K562 (cell line): ENCODE measurements around the gene NPIPB2. TPM values are rescaled to one million over a fixed set of nuclear protein-coding genes. Genes with fewer than 3 reads are reported as not detected.

Experiments used
- ATF6 ChIP-seq: sonication (generic); formaldehyde crosslinking; IDR thresholded peaks from 2 replicates; pipeline ENCODE4 v1.4.0; 2020; ENCODE audit warnings: mild to moderate bottlenecking, missing genetic modification reagents
- CCAR2 ChIP-seq: fragments of 200-400 bp; formaldehyde crosslinking; IDR thresholded peaks from 2 replicates; pipeline ENCODE4 v1.6.1; 2017; ENCODE audit warnings: mild to moderate bottlenecking, low read depth, low read length
- CTBP1 ChIP-seq: fragments of 450-650 bp; IDR thresholded peaks from 2 replicates; pipeline ENCODE4 v1.6.1; 2016; ENCODE audit warnings: borderline replicate concordance
- DLX4 ChIP-seq: fragments of 250-450 bp; sonication (Bioruptor Pico); IDR thresholded peaks from 2 replicates; pipeline ENCODE4 v1.6.1; 2021; ENCODE audit warnings: mild to moderate bottlenecking
- MAFG ChIP-seq: fragments of 450-650 bp; conservative IDR thresholded peaks from 2 replicates; pipeline ENCODE4 v1.6.1; 2016; ENCODE audit warnings: missing genetic modification characterization, missing compliant biosample characterization
- MTA2 ChIP-seq: fragments of 450-650 bp; IDR thresholded peaks from 2 replicates; pipeline ENCODE4 v1.6.1; 2016; ENCODE audit warnings: low read depth
- MYC ChIP-seq, 2 experiments: fragments of 250-450 bp in 1 of 2; sonication (Bioruptor Pico) in 1 of 2; IDR thresholded peaks; 2 replicates each; pipeline versions ENCODE4 v1.5.1 to v1.6.1; 2012 to 2021; ENCODE audit warnings: low read depth in 2 of 2, borderline replicate concordance in 1 of 2, improper control_type of control experiment in 1 of 2, low read length in 1 of 2, mild to moderate bottlenecking in 1 of 2, moderate library complexity in 1 of 2
- NONO ChIP-seq, 2 experiments: fragments of 200-400 bp in 1 of 2; fragments of 450-650 bp in 1 of 2; formaldehyde crosslinking in 1 of 2; IDR thresholded peaks; 2 replicates each; pipeline ENCODE4 v1.6.1; 2017; ENCODE audit warnings: low read depth in 2 of 2, mild to moderate bottlenecking in 2 of 2, moderate library complexity in 2 of 2, low read length in 1 of 2
- PHF20 ChIP-seq: fragments of 450-650 bp; IDR thresholded peaks from 2 replicates; pipeline ENCODE4 v1.6.1; 2018; ENCODE audit not compliant: partially characterized antibody
- PPARD ChIP-seq: fragments of 250-450 bp; sonication (Bioruptor Pico); IDR thresholded peaks from 2 replicates; pipeline ENCODE4 v1.8.0; 2022; ENCODE audit warnings: inconsistent platforms, mild to moderate bottlenecking, moderate library complexity
- PTRF ChIP-seq: fragments of 450-650 bp; IDR thresholded peaks from 2 replicates; pipeline ENCODE4 v1.6.1; 2016; ENCODE audit warnings: mild to moderate bottlenecking, missing genetic modification characterization, missing compliant biosample characterization
- SIX5 ChIP-seq, 2 experiments: IDR thresholded peaks; 2 replicates each; pipeline ENCODE4 v1.6.1; 2011; ENCODE audit warnings: low read length in 2 of 2, borderline replicate concordance in 1 of 2, low read depth in 1 of 2, mild to moderate bottlenecking in 1 of 2, moderate library complexity in 1 of 2; ENCODE audit not compliant: insufficient read depth in 1 of 2
- TCFL5 ChIP-seq: fragments of 250-450 bp; sonication (Bioruptor Pico); conservative IDR thresholded peaks from 2 replicates; pipeline ENCODE4 v1.6.1; 2021; ENCODE audit warnings: mild to moderate bottlenecking, moderate library complexity, matching md5 sums
- YY1 ChIP-seq, 3 experiments: IDR thresholded peaks; 2 replicates each; pipeline ENCODE4 v1.6.1; 2011; ENCODE audit warnings: low read length in 2 of 3, mild to moderate bottlenecking in 2 of 3, moderate library complexity in 2 of 3, borderline replicate concordance in 1 of 3, control low read depth in 1 of 3, low read depth in 1 of 3; ENCODE audit not compliant: insufficient read depth in 3 of 3, insufficient replicate concordance in 2 of 3, control insufficient read depth in 1 of 3, insufficient read length in 1 of 3; ENCODE audit errors: extremely low read depth in 1 of 3
- ZNF3 ChIP-seq: fragments of 250-450 bp; sonication (Bioruptor Pico); IDR thresholded peaks from 2 replicates; pipeline ENCODE4 v1.5.0; 2021; ENCODE audit warnings: mild to moderate bottlenecking, moderate library complexity
- polyA plus RNA-seq, 8 experiments: library from polyadenylated mRNA; depleted of rRNA in 4 of 8; stranded (reverse) in 5 of 8; unstranded in 3 of 8; fragments of >200 nt; fragmentation: Nextera tagmentation in 2 of 8; fragmentation: Illumina TruSeq in 1 of 8; extraction: Ambion mirVana in 2 of 8; extraction: Trizol in 1 of 8; gene quantifications; 2 replicates each; pipeline versions ENCODE4 v1.2.1 to v1.2.3, GENCODE V29; 2011 to 2014; ENCODE audit warnings: inconsistent platforms in 1 of 8, missing spikeins in 1 of 8
- total RNA-seq, 7 experiments: library from RNA; depleted of rRNA in 6 of 7; stranded (reverse); fragments of >200 nt in 6 of 7; fragmentation: Illumina TruSeq in 2 of 7; extraction: Trizol in 2 of 7; gene quantifications; 2 replicates each; pipeline versions ENCODE4 v1.2.1 to v1.2.3, GENCODE V29; 2011 to 2021; ENCODE audit warnings: low replicate concordance in 1 of 7
- TF ChIP-seq, protein P1 (sequence below): fragments of 450-650 bp; IDR thresholded peaks from 2 replicates; pipeline ENCODE4 v1.6.1; 2016; ENCODE audit warnings: mild to moderate bottlenecking
- TF ChIP-seq, protein P2 (sequence below): fragments of 250-450 bp; sonication (Bioruptor Pico); IDR thresholded peaks from 2 replicates; pipeline ENCODE4 v1.4.0; 2020; ENCODE audit warnings: mild to moderate bottlenecking, moderate library complexity

The NPIPB2 gene
- total and polyA plus RNA-seq, 9 of the 15 experiments (the other 6 are each of a cell fraction or from before 2014, with no cell fraction given) = 0.21 to 2.9 (median 1.6) TPM; not detected in 1

DNA sequence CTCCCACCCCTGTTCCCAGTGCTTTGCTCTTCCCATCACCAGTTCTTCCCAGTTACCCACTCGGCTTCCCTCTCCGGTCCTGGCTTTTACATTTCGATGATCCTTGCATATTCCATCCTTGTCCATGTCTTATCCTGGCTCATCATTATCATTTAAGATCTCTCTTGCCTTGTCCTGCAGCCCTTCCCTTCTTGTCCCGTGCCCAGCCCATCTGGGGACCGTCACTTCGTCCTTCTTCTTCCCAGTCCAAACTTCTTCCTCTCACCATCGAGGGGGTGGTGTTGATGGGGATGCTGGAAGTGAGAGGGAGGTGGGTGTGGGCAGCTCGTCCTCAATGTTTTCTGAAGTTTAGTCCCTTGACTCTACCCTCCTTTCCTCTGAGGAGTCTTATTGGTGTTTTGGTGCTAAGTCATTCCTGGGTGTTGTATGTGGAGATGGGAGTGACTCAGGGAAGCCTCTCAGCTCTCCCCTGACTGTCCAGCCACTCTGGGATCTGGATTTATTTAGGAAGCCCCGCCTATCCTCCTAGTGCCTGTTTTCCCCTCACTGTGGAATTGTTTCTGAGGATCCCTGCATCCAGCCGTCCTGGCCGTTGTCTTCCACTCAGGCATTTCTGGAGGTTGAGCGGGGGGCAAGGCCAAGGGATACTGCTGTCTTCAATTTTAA lies 35.7 kb upstream of the NPIPB2 start (continued):
- TF ChIP-seq, protein P1, sequence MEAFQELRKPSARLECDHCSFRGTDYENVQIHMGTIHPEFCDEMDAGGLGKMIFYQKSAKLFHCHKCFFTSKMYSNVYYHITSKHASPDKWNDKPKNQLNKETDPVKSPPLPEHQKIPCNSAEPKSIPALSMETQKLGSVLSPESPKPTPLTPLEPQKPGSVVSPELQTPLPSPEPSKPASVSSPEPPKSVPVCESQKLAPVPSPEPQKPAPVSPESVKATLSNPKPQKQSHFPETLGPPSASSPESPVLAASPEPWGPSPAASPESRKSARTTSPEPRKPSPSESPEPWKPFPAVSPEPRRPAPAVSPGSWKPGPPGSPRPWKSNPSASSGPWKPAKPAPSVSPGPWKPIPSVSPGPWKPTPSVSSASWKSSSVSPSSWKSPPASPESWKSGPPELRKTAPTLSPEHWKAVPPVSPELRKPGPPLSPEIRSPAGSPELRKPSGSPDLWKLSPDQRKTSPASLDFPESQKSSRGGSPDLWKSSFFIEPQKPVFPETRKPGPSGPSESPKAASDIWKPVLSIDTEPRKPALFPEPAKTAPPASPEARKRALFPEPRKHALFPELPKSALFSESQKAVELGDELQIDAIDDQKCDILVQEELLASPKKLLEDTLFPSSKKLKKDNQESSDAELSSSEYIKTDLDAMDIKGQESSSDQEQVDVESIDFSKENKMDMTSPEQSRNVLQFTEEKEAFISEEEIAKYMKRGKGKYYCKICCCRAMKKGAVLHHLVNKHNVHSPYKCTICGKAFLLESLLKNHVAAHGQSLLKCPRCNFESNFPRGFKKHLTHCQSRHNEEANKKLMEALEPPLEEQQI = no peak
- TF ChIP-seq DLX4 (CRISPR knock-in tag) (no peak), CTBP1 (peak; percentile 72), MYC (IDR thresholded peaks at IDR 0.05; ENCODE audit: low read depth, low read length) (no peak), MYC (CRISPR knock-in tag; IDR thresholded peaks at IDR 0.05; ENCODE audit: borderline replicate concordance, low read depth) (no peak), ATF6 (CRISPR knock-in tag) (no peak), PTRF (no peak), TCFL5 (CRISPR knock-in tag) (no peak), MTA2 (no peak), MAFG (tag) (peak; percentile 44; the same call in 1 of the 2 replicates), PHF20 (no peak), SIX5 (IDR thresholded peaks at IDR 0.05; ENCODE audit: borderline replicate concordance in 1 of 2, insufficient read depth in 1 of 2, low read depth in 1 of 2, low read length in 2 of 2) (no peak), CCAR2 (no peak), PPARD (CRISPR knock-in tag) (no peak), YY1 (IDR thresholded peaks at IDR 0.05; ENCODE audit: borderline replicate concordance in 1 of 3, control insufficient read depth in 1 of 3, extremely low read depth in 1 of 3, insufficient read depth in 3 of 3, insufficient read length in 1 of 3, insufficient replicate concordance in 2 of 3, low read depth in 1 of 3, low read length in 2 of 3) (no peak), ZNF3 (CRISPR knock-in tag) (no peak), NONO (IDR thresholded peaks at IDR 0.05; ENCODE audit: low read depth in 2 of 2, low read length in 1 of 2) (no peak)
- TF ChIP-seq, protein P2, sequence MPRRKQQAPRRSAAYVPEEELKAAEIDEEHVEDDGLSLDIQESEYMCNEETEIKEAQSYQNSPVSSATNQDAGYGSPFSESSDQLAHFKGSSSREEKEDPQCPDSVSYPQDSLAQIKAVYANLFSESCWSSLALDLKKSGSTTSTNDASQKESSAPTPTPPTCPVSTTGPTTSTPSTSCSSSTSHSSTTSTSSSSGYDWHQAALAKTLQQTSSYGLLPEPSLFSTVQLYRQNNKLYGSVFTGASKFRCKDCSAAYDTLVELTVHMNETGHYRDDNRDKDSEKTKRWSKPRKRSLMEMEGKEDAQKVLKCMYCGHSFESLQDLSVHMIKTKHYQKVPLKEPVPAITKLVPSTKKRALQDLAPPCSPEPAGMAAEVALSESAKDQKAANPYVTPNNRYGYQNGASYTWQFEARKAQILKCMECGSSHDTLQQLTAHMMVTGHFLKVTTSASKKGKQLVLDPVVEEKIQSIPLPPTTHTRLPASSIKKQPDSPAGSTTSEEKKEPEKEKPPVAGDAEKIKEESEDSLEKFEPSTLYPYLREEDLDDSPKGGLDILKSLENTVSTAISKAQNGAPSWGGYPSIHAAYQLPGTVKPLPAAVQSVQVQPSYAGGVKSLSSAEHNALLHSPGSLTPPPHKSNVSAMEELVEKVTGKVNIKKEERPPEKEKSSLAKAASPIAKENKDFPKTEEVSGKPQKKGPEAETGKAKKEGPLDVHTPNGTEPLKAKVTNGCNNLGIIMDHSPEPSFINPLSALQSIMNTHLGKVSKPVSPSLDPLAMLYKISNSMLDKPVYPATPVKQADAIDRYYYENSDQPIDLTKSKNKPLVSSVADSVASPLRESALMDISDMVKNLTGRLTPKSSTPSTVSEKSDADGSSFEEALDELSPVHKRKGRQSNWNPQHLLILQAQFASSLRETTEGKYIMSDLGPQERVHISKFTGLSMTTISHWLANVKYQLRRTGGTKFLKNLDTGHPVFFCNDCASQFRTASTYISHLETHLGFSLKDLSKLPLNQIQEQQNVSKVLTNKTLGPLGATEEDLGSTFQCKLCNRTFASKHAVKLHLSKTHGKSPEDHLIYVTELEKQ (CRISPR knock-in tag) = no peak
